CD14-positive monocyte (primary cell): ENCODE results near the gene PPP1R15A. TPM values are rescaled to one million over a fixed set of nuclear protein-coding genes. Genes with fewer than 3 reads are reported as not detected.

ENCODE experiments used
- DNase-seq, 3 donors: peaks; one replicate each; pipeline ENCODE4 v3.0.0-alpha.2; 2011 to 2022
- H2AFZ ChIP-seq: 2 replicates; pipeline ENCODE4 v1.6.0; 2012; ENCODE audit warnings: mild to moderate bottlenecking, low read depth, low read length, inconsistent platforms; ENCODE audit not compliant: insufficient read depth, poor library complexity, severe bottlenecking
- H3K27ac ChIP-seq, 2 donors: 1 replicate in 1 of 2; 2 replicates in 1 of 2; pipeline ENCODE4 v1.5.1; 2012 to 2013; ENCODE audit warnings: low read length in 2 of 2, control low read depth in 1 of 2, inconsistent platforms in 1 of 2, low read depth in 1 of 2, mild to moderate bottlenecking in 1 of 2
- H3K27me3 ChIP-seq, 2 donors: one replicate each; pipeline versions ENCODE4 v1.6.0 to v1.6.1; 2011 to 2013; ENCODE audit warnings: low read length in 2 of 2; ENCODE audit not compliant: control insufficient read depth in 2 of 2, insufficient read depth in 2 of 2
- H3K36me3 ChIP-seq, 2 donors: replicated peaks in 1 of 2; 1 replicate in 1 of 2; 2 replicates in 1 of 2; pipeline versions ENCODE4 v1.5.1 to v1.6.1; 2012 to 2013; ENCODE audit warnings: low read length in 2 of 2, control low read depth in 1 of 2, inconsistent platforms in 1 of 2, mild to moderate bottlenecking in 1 of 2; ENCODE audit not compliant: insufficient read depth in 2 of 2, control insufficient read depth in 1 of 2
- H3K4me1 ChIP-seq, 2 donors: 1 replicate in 1 of 2; 2 replicates in 1 of 2; pipeline versions ENCODE4 v1.5.1 to v1.6.1; 2012 to 2013; ENCODE audit warnings: low read length in 2 of 2, control low read depth in 1 of 2, inconsistent platforms in 1 of 2, mild to moderate bottlenecking in 1 of 2, moderate library complexity in 1 of 2; ENCODE audit not compliant: insufficient read depth in 2 of 2, control insufficient read depth in 1 of 2
- H3K4me2 ChIP-seq: replicated peaks from 2 replicates; pipeline ENCODE3; 2012; ENCODE audit warnings: low read length, moderate library complexity, mild to moderate bottlenecking; ENCODE audit not compliant: poor library complexity, severe bottlenecking; ENCODE audit errors: extremely low read depth
- H3K4me3 ChIP-seq, 3 experiments: fragments of 200-600 bp in 1 of 3; sonication (generic) in 1 of 3; replicated peaks in 1 of 3; 1 replicate in 2 of 3; 2 replicates in 1 of 3; pipeline ENCODE4 v1.5.1; 2011 to 2013; ENCODE audit warnings: low read length in 3 of 3, mild to moderate bottlenecking in 3 of 3, control low read depth in 2 of 3, low read depth in 2 of 3, inconsistent platforms in 1 of 3, moderate library complexity in 1 of 3
- H3K79me2 ChIP-seq: 2 replicates; pipeline ENCODE4 v1.6.0; 2012; ENCODE audit warnings: mild to moderate bottlenecking, control low read depth, inconsistent platforms, low read length, moderate library complexity; ENCODE audit not compliant: insufficient read depth
- H3K9ac ChIP-seq: 2 replicates; pipeline ENCODE4 v1.6.0; 2017; ENCODE audit warnings: low read length, mild to moderate bottlenecking; ENCODE audit not compliant: insufficient read depth, poor library complexity, severe bottlenecking
- H3K9me3 ChIP-seq, 2 donors: replicated peaks in 1 of 2; 1 replicate in 1 of 2; 2 replicates in 1 of 2; pipeline versions ENCODE4 v1.5.1 to v1.6.1; 2012 to 2013; ENCODE audit warnings: low read length in 2 of 2, control low read depth in 1 of 2; ENCODE audit not compliant: control insufficient read depth in 1 of 2, insufficient read depth in 1 of 2
- H4K20me1 ChIP-seq: 2 replicates; pipeline ENCODE4 v1.6.0; 2012; ENCODE audit warnings: mild to moderate bottlenecking, low read length, control low read depth, moderate library complexity; ENCODE audit not compliant: insufficient read depth
- H3K27ac Mint-ChIP-seq, 7 donors: one replicate each; pipeline ENCODE4 v1.8.0; 2020; ENCODE audit warnings: mild to moderate bottlenecking in 7 of 7, mixed read lengths in 7 of 7, moderate library complexity in 6 of 7, inconsistent platforms in 2 of 7
- H3K27me3 Mint-ChIP-seq, 3 donors: one replicate each; pipeline ENCODE4 v1.8.0; 2021 to 2022; ENCODE audit warnings: low read depth in 3 of 3, mild to moderate bottlenecking in 3 of 3, mixed read lengths in 3 of 3, moderate library complexity in 3 of 3, inconsistent platforms in 1 of 3
- H3K36me3 Mint-ChIP-seq, 2 donors: one replicate each; pipeline ENCODE4 v1.8.0; 2020; ENCODE audit warnings: mixed read lengths in 2 of 2, inconsistent platforms in 1 of 2, mild to moderate bottlenecking in 1 of 2
- H3K4me1 Mint-ChIP-seq: one replicate; pipeline ENCODE4 v1.8.0; 2020; ENCODE audit warnings: mild to moderate bottlenecking, mixed read lengths
- H3K4me3 Mint-ChIP-seq, 2 donors: one replicate each; pipeline ENCODE4 v1.8.0; 2020; ENCODE audit warnings: mild to moderate bottlenecking in 2 of 2, mixed read lengths in 2 of 2, moderate library complexity in 1 of 2
- H3K9me3 Mint-ChIP-seq, 7 donors: one replicate each; pipeline ENCODE4 v1.8.0; 2020 to 2022; ENCODE audit warnings: mixed read lengths in 7 of 7, mild to moderate bottlenecking in 6 of 7, moderate library complexity in 6 of 7, inconsistent platforms in 2 of 7
- CTCF ChIP-seq: fragments of 200-600 bp; IDR thresholded peaks from one replicate; pipeline ENCODE4 v1.8.0; 2022; ENCODE audit warnings: antibody characterized with exemption, mild to moderate bottlenecking
- WGBS: methylation state at CpG from one replicate; pipeline ENCODE4 v1.1.5; 2013; ENCODE audit warnings: missing lambda C conversion rate; ENCODE audit not compliant: insufficient coverage; 5-methylcytosine and 5-hydroxymethylcytosine counted together
- intact Hi-C, 2 donors: fragments of 100-400 bp; cut with micrococcal nuclease; formaldehyde crosslinking; loops; one replicate each; pipeline versions ENCODE4 v1.15.0 to v1.15.1; 2023
- polyA plus RNA-seq, 3 donors: library from polyadenylated mRNA; depleted of rRNA in 1 of 3; unstranded in 2 of 3; stranded (reverse) in 1 of 3; fragments of 300-500 nt in 2 of 3; fragments of >200 nt in 1 of 3; fragmentation: Illumina TruSeq in 2 of 3; gene quantifications; 1 replicate in 2 of 3; 2 replicates in 1 of 3; pipeline ENCODE4 v1.2.3, GENCODE V29; 2012 to 2021

Gene PPP1R15A
- polyA plus RNA-seq, 3 donors = 127 to 745 (median 169) TPM

GRCh38 chr19:48872884-48873475 is 759 bp downstream of the PPP1R15A start:
- Mint-ChIP-seq H3K4me3 (peak overlapping the region; percentile 98), H3K27ac (peak overlapping the region; percentile 99 to 100 (median 100)), H3K4me1 (peaks cover 40% of the 10 kb centered on the region), H3K27me3 (peaks cover 1 to 17% (median 6%) of the 10 kb centered on the region in 3 donors), H3K9me3 (peaks cover 5 to 16% (median 8%) of the 10 kb centered on the region in 7 donors), H3K36me3 (peaks cover 38 to 55% of the 10 kb centered on the region in 2 donors)
- Histone ChIP-seq H3K9ac (peak overlapping the region; percentile 100), H3K36me3 (peaks cover 21 to 29% of the 10 kb centered on the region in 2 donors), H3K9me3 (no peaks in the 10 kb centered on the region), H3K27me3 (no peaks in the 10 kb centered on the region), H2AFZ (no peak overlapping the region), H3K4me3 (peak overlapping the region; percentile 83 to 100 (median 90)), H3K79me2 (peaks cover 39% of the 10 kb centered on the region), H3K4me1 (peaks cover 39 to 42% of the 10 kb centered on the region in 2 donors), H3K4me2 (peak overlapping the region; percentile 86), H3K27ac (peak overlapping the region; percentile 99 to 100), H4K20me1 (peaks cover 56% of the 10 kb centered on the region)
- DNase-seq = peak; percentile 88 to 98 (median 93)
- intact Hi-C loops = loop anchor here in 1 of 2 donors (10.0 kb wide), 1 partner anchor 548 kb away; the partner anchor contains the start of gene EMP3
- under 1% methylated on average over 10 of the region's 14 CpGs for WGBS
- no peak for TF ChIP-seq CTCF

GRCh38 chr19:48873476-48874302 is 1.5 kb downstream of the PPP1R15A start:
- Mint-ChIP-seq H3K4me3 (peak overlapping the region; percentile 98), H3K4me1 (peaks cover 40% of the 10 kb centered on the region), H3K9me3 (peaks cover 5 to 16% (median 8%) of the 10 kb centered on the region in 7 donors), H3K27me3 (peaks cover 0 to 15% (median 5%) of the 10 kb centered on the region in 3 donors), H3K27ac (peak overlapping the region; percentile 99 to 100 (median 100)), H3K36me3 (peaks cover 44 to 63% of the 10 kb centered on the region in 2 donors)
- Histone ChIP-seq H3K27ac (peak overlapping the region; percentile 99 to 100), H3K9me3 (no peaks in the 10 kb centered on the region), H3K4me2 (peak overlapping the region; percentile 86), H3K9ac (peak overlapping the region; percentile 100), H3K36me3 (peaks cover 21 to 35% of the 10 kb centered on the region in 2 donors), H4K20me1 (peaks cover 63% of the 10 kb centered on the region), H2AFZ (no peak overlapping the region), H3K4me1 (peaks cover 39 to 42% of the 10 kb centered on the region in 2 donors), H3K27me3 (no peaks in the 10 kb centered on the region), H3K79me2 (peaks cover 39% of the 10 kb centered on the region), H3K4me3 (peak overlapping the region; percentile 83 to 100 (median 90))
- TF ChIP-seq CTCF = no peak
- 80% methylated on average over 9 of the region's 14 CpGs for WGBS
- DNase-seq = peak in 2 of 3 donors; percentile 37 to 70
- intact Hi-C loops = loop anchor here (2.0 to 10.0 kb wide), 2 partner anchors 93 to 549 kb away; partner anchors contain the start of gene EMP3 (in 1 of the 2)
